HG03066 (cell line): ENCODE measurements around the gene HECW1.
A peak's percentile ranks its signal among the peaks of the same experiment; 100 is the strongest.

Source experiments
- ATAC-seq: cut with Tn5 transposase; IDR thresholded peaks from one replicate; pipeline ENCODE4 v1.9.1; 2021; ENCODE audit warnings: low read depth; ENCODE audit not compliant: unreplicated experiment

HECW1 gene

GRCh38 chr7:43141091-43141490 lies 28.6 kb downstream of the HECW1 start:
- no peak for ATAC-seq

- ATAC-seq: no peak
Measured at GRCh38 chr7:43142703-43143102, 30.3 kb downstream of the HECW1 start.

- ATAC-seq: no peak
Measured at GRCh38 chr7:43143918-43144589, 31.6 kb downstream of the HECW1 start.

- ATAC-seq: no peak
Measured at GRCh38 chr7:43148161-43148731, 35.8 kb downstream of the HECW1 start.

GRCh38 chr7:43151076-43151475 lies 38.6 kb downstream of the HECW1 start:
- no peak for ATAC-seq

- ATAC-seq: no peak
Measured at GRCh38 chr7:43152696-43153095, 40.2 kb downstream of the HECW1 start.

GRCh38 chr7:43155636-43156035 lies 43.2 kb downstream of the HECW1 start:
- no peak for ATAC-seq

GRCh38 chr7:43163885-43164284 lies 51.4 kb downstream of the HECW1 start:
- ATAC-seq: no peak

GRCh38 chr7:43164757-43165156 lies 52.3 kb downstream of the HECW1 start:
- peak; percentile 90 for ATAC-seq

GRCh38 chr7:43166686-43167085 lies 54.2 kb downstream of the HECW1 start:
- ATAC-seq: no peak

GRCh38 chr7:43169076-43169475 lies 56.6 kb downstream of the HECW1 start:
- ATAC-seq: no peak

- ATAC-seq: no peak
Measured at GRCh38 chr7:43170571-43170970, 58.1 kb downstream of the HECW1 start.

GRCh38 chr7:43175570-43176200 lies 63.2 kb downstream of the HECW1 start:
- no peak for ATAC-seq

- ATAC-seq: no peak
Measured at GRCh38 chr7:43179393-43179792, 66.9 kb downstream of the HECW1 start.

- ATAC-seq: no peak
Measured at GRCh38 chr7:43192806-43193460, 80.5 kb downstream of the HECW1 start.

- no peak for ATAC-seq
Measured at GRCh38 chr7:43193893-43194292, 81.4 kb downstream of the HECW1 start.

GRCh38 chr7:43195256-43195655 lies 82.8 kb downstream of the HECW1 start:
- ATAC-seq: no peak

- no peak for ATAC-seq
Measured at GRCh38 chr7:43195768-43196167, 83.3 kb downstream of the HECW1 start.

GRCh38 chr7:43196379-43196778 lies 83.9 kb downstream of the HECW1 start:
- no peak for ATAC-seq

- no peak for ATAC-seq
Measured at GRCh38 chr7:43198016-43198415, 85.6 kb downstream of the HECW1 start.

GRCh38 chr7:43198599-43199090 lies 86.2 kb downstream of the HECW1 start:
- ATAC-seq: no peak
